Osteocyte (in vitro differentiated cells): Measurements from ENCODE around the gene FNTB. TPM values are rescaled to one million over a fixed set of nuclear protein-coding genes. Genes with fewer than 3 reads are reported as not detected.

Experiments
- DNase-seq: peaks from one replicate; pipeline ENCODE4 v3.0.0; 2021; ENCODE audit warnings: mixed read lengths; ENCODE audit not compliant: unreplicated experiment; ENCODE audit errors: extremely low spot score
- H3K27ac Mint-ChIP-seq: one replicate; pipeline ENCODE4 v1.8.0; 2021; ENCODE audit warnings: mild to moderate bottlenecking, mixed read lengths; ENCODE audit not compliant: unreplicated experiment
- H3K27me3 Mint-ChIP-seq: one replicate; pipeline ENCODE4 v1.8.0; 2021; ENCODE audit warnings: mixed read lengths; ENCODE audit not compliant: unreplicated experiment
- H3K36me3 Mint-ChIP-seq: one replicate; pipeline ENCODE4 v1.8.0; 2021; ENCODE audit warnings: mixed read lengths; ENCODE audit not compliant: unreplicated experiment
- H3K4me1 Mint-ChIP-seq: one replicate; pipeline ENCODE4 v1.8.0; 2021; ENCODE audit warnings: mixed read lengths; ENCODE audit not compliant: unreplicated experiment
- H3K4me3 Mint-ChIP-seq: one replicate; pipeline ENCODE4 v1.8.0; 2021; ENCODE audit warnings: mild to moderate bottlenecking, moderate library complexity, mixed read lengths; ENCODE audit not compliant: unreplicated experiment
- H3K9me3 Mint-ChIP-seq: one replicate; pipeline ENCODE4 v1.8.0; 2021; ENCODE audit warnings: mixed read lengths; ENCODE audit not compliant: unreplicated experiment
- CTCF ChIP-seq: fragments of 200-600 bp; sonication (generic); IDR thresholded peaks from 2 replicates; pipeline ENCODE4 v1.5.0; 2021; ENCODE audit warnings: antibody characterized with exemption, mild to moderate bottlenecking, moderate library complexity
- total RNA-seq: library from RNA; stranded (reverse); gene quantifications from 2 replicates; pipeline ENCODE4 v1.2.1, GENCODE V29; 2021

FNTB gene
- total RNA-seq, 1 donor from 2014 or later = 23.2 TPM

GRCh38 chr14:65041434-65041915 lies 54.8 kb downstream of the FNTB start:
- Mint-ChIP-seq H3K27ac (no peak overlapping the region), H3K4me1 (peaks cover 5% of the 10 kb centered on the region), H3K36me3 (peaks cover 26% of the 10 kb centered on the region), H3K4me3 (no peak overlapping the region), H3K9me3 (no peaks in the 10 kb centered on the region), H3K27me3 (no peaks in the 10 kb centered on the region)
- TF ChIP-seq CTCF = no peak
- DNase-seq = peak; percentile 67

- TF ChIP-seq CTCF = no peak
- Mint-ChIP-seq H3K9me3 (no peaks in the 10 kb centered on the region), H3K27me3 (no peaks in the 10 kb centered on the region), H3K27ac (no peak overlapping the region), H3K4me1 (peaks cover 5% of the 10 kb centered on the region), H3K36me3 (peaks cover 28% of the 10 kb centered on the region), H3K4me3 (no peak overlapping the region)
- peak; percentile 46 for DNase-seq
These were observed 55.6 kb downstream of the FNTB start for GRCh38 chr14:65042296-65042695.

- Mint-ChIP-seq H3K27me3 (no peaks in the 10 kb centered on the region), H3K36me3 (peaks cover 30% of the 10 kb centered on the region), H3K9me3 (no peaks in the 10 kb centered on the region), H3K27ac (no peak overlapping the region), H3K4me1 (peaks cover 8% of the 10 kb centered on the region), H3K4me3 (no peak overlapping the region)
- peak; percentile 21 for DNase-seq
- TF ChIP-seq CTCF = no peak
These were observed 56.2 kb downstream of the FNTB start for GRCh38 chr14:65042731-65043372.

- Mint-ChIP-seq H3K9me3 (no peaks in the 10 kb centered on the region), H3K27ac (no peak overlapping the region), H3K4me3 (no peak overlapping the region), H3K4me1 (peaks cover 3% of the 10 kb centered on the region), H3K27me3 (no peaks in the 10 kb centered on the region), H3K36me3 (peaks cover 27% of the 10 kb centered on the region)
- DNase-seq = peak; percentile 59
- TF ChIP-seq CTCF = no peak
These were observed 57.3 kb downstream of the FNTB start for GRCh38 chr14:65043893-65044595.

GRCh38 chr14:65044596-65044959 lies 57.9 kb downstream of the FNTB start:
- Mint-ChIP-seq H3K36me3 (peaks cover 25% of the 10 kb centered on the region), H3K27me3 (no peaks in the 10 kb centered on the region), H3K4me1 (peaks cover 3% of the 10 kb centered on the region), H3K4me3 (no peak overlapping the region), H3K27ac (no peak overlapping the region), H3K9me3 (no peaks in the 10 kb centered on the region)
- DNase-seq = peak; percentile 44
- TF ChIP-seq CTCF = no peak
